ENCODE results near the gene P2RY11. TPM values are rescaled to one million over a fixed set of nuclear protein-coding genes. Genes with fewer than 3 reads are reported as not detected.

The P2RY11 gene
- total RNA-seq, 1 experiment from 2014 or later: 6.0 TPM

GRCh38 chr19:10112895-10113591 lies 1.6 kb downstream of the P2RY11 start:
- DNase-seq (ENCODE audit: extremely low read depth, low read depth): peak; percentile 25

- no peak for DNase-seq (ENCODE audit: extremely low read depth, low read depth)
Observed at GRCh38 chr19:10113592-10113963, 2.1 kb downstream of the P2RY11 start.

- no peak for DNase-seq (ENCODE audit: extremely low read depth, low read depth)
Observed at GRCh38 chr19:10113964-10114650, 2.6 kb downstream of the P2RY11 start.

GRCh38 chr19:10114651-10115391 lies 3.3 kb downstream of the P2RY11 start:
- no peak for DNase-seq (ENCODE audit: extremely low read depth, low read depth)

- DNase-seq (ENCODE audit: extremely low read depth, low read depth): no peak
Observed at GRCh38 chr19:10115392-10116084, 4.0 kb downstream of the P2RY11 start.

GRCh38 chr19:10116085-10116865 lies 4.8 kb downstream of the P2RY11 start:
- no peak for DNase-seq (ENCODE audit: extremely low read depth, low read depth)

- DNase-seq (ENCODE audit: extremely low read depth, low read depth): no peak
Observed at GRCh38 chr19:10116866-10117616, 5.5 kb downstream of the P2RY11 start.

GRCh38 chr19:10118960-10119359 lies 7.5 kb downstream of the P2RY11 start:
- DNase-seq (ENCODE audit: extremely low read depth, low read depth): no peak

GRCh38 chr19:10120538-10121189 lies 9.2 kb downstream of the P2RY11 start:
- DNase-seq (ENCODE audit: extremely low read depth, low read depth): no peak

- DNase-seq (ENCODE audit: extremely low read depth, low read depth): no peak
Observed at GRCh38 chr19:10122045-10122444, 10.6 kb downstream of the P2RY11 start.

GRCh38 chr19:10124429-10124828 lies 12.9 kb downstream of the P2RY11 start:
- no peak for DNase-seq (ENCODE audit: extremely low read depth, low read depth)

- DNase-seq (ENCODE audit: extremely low read depth, low read depth): no peak
Observed at GRCh38 chr19:10126213-10126639, 14.7 kb downstream of the P2RY11 start.

GRCh38 chr19:10132905-10133304 lies 21.4 kb downstream of the P2RY11 start:
- DNase-seq (ENCODE audit: extremely low read depth, low read depth): no peak

- no peak for DNase-seq (ENCODE audit: extremely low read depth, low read depth)
Observed at GRCh38 chr19:10133596-10133995, 22.1 kb downstream of the P2RY11 start.

- no peak for DNase-seq (ENCODE audit: extremely low read depth, low read depth)
Observed at GRCh38 chr19:10134040-10134439, 22.5 kb downstream of the P2RY11 start.

- DNase-seq (ENCODE audit: extremely low read depth, low read depth): no peak
Observed at GRCh38 chr19:10135551-10136334, 24.2 kb downstream of the P2RY11 start.

GRCh38 chr19:10136936-10137335 lies 25.4 kb downstream of the P2RY11 start:
- DNase-seq (ENCODE audit: extremely low read depth, low read depth): no peak
